Measurements from ENCODE around the gene P2RY11.

The P2RY11 gene

DNA sequence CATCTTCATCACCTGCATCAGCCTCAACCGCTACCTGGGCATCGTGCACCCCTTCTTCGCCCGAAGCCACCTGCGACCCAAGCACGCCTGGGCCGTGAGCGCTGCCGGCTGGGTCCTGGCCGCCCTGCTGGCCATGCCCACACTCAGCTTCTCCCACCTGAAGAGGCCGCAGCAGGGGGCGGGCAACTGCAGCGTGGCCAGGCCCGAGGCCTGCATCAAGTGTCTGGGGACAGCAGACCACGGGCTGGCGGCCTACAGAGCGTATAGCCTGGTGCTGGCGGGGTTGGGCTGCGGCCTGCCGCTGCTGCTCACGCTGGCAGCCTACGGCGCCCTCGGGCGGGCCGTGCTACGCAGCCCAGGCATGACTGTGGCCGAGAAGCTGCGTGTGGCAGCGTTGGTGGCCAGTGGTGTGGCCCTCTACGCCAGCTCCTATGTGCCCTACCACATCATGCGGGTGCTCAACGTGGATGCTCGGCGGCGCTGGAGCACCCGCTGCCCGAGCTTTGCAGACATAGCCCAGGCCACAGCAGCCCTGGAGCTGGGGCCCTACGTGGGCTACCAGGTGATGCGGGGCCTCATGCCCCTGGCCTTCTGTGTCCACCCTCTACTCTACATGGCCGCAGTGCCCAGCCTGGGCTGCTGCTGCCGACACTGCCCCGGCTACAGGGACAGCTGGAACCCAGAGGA, 2.6 kb downstream of the P2RY11 start:
- peak; percentile 79 for DNase-seq

DNA sequence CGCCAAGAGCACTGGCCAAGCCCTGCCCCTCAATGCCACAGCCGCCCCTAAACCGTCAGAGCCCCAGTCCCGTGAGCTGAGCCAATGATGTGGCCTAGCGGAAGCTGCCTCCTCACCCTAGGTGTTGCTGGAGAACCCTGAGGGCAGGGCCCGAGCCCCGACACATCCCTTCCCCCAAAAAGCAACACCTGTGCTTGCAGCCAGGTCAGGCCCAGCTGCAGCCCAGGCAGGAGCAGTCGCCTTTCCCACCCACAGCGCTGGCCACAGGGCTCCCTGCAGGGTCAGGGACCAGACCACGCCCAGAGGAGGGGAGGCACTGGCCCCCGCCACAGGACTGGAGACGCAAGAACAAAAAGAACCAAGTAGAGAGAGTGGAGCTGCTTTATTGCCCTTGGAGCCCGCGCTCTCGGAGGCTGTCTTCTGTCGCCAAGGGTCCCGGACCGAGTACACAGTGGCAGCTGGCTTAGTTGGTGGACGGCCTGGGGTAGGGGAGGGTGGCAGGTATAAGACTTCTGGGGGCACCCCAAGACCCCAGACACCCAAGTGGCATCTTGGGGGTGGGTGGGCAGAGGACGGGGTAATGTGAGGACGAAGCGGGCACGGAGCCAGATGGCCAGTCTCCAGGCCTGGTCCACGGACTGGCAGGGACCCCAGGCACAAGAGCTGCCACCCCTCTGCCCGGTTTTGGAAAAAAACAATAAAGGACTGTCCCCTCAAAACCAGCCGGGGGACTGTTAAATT, 3.3 kb downstream of the P2RY11 start:
- peak; percentile 82 for DNase-seq

DNA sequence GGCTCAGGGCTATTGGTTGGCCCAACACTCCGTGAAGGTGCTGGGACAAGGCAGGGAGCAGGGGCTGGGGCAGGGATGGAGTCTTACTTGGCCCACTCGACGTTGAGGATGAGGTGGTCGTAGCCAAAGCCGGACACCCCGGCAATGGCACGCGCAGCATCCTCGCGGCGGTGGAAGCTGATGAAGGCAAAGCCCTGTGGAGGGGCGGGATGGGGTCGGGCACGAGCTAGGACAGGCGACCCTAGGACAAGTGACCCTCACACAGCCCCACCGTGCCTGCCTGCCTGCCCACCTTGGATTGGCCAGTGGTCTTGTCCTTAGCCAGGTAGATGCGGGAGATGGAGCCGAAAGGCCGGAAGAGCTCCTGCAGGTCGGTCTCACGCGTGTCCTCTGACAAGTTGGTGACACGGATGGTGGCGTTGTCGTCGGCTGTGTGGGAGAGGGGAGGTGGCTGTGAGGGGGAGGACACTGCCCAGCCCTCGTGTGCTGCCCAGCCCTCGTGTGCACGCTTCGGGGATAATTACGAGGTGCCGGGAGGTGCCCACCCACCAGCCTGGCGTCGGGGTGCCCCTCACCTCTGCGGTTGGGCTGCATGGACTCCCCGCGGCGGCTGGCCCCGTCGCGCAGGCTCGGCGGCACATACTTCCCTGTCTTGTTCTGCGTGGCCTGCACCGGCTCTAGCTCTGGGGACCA, 4.0 kb downstream of the P2RY11 start:
- DNase-seq = peak; percentile 76

DNA sequence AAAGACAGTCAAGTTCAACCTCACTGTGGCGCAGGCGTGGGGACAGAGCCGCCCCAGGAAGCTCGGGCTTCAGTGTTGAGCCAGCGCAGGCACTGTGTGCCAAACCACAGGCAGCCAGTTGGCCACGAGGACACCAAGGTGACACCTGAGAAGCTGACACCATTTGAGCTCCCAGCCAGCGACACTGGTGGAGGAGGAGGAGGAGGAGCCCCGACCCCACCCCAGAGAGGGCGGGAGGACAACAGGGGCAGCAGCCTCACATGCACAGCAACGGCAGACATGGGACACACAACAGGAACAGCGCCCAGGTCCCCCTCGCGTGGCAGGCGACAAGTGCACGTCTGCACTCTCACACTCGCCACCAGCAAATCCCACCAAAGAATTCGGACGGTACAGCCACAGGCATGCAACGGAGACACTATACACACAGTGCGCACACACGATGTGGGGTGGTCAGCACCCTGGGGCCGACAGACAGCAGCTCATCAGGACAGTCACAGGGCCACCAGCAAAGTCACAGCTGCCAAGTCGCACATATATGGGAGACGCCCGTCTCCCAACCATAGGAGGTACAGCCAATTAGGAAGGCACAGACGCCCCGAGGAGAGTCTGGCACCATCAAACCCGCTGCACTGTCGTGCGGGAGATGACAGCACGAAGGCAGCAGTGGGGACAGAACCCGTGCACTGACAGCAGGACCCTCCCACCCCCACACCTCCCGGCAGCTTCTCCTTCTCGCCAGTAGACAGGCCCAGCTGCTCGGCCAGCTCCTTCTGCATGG, 4.8 kb downstream of the P2RY11 start:
- DNase-seq = no peak

DNA sequence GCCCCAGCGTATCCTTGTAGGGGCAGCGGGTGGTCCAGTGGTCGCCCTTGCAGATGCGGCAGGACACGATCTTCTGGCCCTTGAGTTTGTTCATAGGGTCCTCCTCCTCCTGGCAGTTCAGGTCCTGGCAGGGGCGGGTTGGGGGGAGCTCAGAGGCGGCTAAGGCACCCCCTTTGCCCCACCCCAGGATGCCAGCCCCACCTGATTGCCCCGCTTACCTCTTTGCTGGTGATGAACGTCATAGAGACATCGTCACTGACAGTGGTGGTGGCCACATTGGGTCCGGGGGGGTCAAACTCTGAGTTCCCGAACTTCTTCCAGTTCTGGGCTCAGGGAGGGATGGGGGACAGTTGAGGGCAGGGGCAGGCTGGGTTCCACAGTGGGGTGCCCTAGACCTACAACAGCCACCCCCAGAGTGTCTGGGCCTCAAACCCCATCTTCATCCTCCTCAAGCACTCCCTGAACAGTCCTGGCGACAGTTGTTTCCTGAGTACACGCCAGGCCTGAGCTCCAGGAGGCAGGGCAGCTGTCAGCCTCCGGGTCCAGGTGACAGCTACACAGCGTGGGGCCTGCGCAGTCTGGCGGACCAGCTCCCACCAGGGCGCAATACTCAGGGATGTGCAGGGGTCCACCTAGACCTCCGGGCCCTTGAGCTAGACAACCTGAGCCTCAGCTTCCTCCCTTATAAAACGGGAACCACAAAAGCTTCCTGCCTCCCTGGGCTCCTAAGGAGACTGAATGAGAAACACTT, 5.5 kb downstream of the P2RY11 start:
- DNase-seq = no peak

DNA sequence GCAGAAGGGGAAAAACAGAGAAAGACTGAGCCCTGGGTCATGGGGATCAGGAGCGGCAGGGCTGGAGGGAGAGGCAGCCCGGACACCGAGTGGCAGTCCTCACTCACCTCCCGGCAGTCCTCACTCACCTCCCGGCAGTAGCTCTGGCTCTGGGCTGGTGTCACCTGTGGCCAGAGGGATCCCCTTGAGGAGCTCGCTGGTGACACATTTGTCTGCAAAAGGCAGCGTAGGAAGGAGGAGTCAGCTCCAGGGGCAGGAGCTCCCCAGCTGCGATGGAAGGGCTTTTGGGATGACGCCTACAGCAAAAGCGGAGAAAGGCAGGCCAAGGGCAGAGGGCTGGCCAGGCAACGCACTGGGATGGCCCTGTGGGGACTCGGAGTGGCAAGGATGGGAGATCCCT, 7.5 kb downstream of the P2RY11 start:
- no peak for DNase-seq

DNA sequence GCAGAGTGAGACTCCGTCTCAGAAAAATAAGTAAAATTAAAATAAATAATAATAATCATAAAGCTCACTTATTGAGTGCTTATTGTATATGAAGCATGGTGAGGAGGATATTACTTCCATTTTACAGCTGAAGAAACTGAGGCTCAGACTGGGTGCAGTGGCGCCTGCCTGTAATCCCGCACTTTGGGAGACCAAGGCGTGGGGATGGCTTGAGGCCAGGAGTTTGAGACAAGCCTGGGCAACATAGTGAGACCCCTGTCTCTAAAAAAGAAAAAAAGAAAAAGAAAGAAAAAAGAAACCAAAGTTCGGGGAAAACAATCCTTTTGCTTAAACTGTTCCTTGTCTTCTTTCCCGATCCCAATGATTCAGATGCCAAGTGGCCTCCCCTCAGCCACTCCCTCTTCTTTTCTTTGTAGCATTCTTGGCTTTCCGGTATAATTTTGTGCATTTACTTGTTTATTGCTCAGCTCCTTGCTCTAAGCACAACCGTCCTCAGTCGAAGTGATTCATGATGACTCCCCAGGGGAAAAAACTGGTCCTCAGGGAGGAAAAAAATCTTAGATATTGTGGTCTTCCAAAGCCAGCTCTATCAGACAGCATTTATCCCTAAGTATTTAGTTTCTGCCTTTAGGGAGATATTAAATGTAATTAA, 9.2 kb downstream of the P2RY11 start:
- no peak for DNase-seq

DNA sequence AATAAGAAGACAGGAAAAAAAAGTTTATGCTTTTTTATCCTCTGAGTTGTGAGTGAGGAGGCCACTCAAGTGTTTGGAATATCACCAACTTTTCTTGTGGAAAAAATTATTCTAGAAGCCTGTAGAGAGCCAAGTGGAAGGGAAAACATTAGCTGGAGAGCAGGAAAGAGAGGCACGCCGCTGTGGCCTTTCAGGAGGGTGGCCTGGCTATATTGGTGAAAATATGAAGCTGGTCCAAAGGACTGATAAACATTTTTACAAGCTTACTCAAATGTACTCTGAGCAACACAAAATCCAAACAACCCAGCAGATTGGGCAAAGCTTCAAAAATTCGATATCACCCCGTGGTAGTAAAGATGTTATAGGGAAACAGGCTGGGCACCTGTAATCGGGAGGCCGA, 10.6 kb downstream of the P2RY11 start:
- DNase-seq = no peak

DNA sequence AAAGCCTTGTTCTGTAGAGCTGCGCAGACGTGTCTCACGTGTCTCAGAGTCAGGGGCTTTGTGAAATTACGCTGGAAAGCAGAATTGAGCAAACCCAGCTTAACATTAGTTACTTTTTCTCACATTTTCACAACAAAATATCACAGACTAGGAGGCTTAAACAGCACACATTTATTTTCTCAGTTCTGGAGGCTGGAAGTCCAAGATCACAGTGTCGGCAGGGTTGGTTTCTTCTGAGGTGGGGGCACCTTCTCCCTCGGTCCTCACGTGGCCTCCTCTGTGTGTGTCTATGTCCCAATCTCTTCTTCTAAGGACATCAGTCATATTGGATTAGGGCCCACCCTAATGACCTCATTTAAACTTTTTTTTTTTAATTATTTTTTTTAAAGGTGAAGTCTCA, 12.9 kb downstream of the P2RY11 start:
- DNase-seq = no peak

DNA sequence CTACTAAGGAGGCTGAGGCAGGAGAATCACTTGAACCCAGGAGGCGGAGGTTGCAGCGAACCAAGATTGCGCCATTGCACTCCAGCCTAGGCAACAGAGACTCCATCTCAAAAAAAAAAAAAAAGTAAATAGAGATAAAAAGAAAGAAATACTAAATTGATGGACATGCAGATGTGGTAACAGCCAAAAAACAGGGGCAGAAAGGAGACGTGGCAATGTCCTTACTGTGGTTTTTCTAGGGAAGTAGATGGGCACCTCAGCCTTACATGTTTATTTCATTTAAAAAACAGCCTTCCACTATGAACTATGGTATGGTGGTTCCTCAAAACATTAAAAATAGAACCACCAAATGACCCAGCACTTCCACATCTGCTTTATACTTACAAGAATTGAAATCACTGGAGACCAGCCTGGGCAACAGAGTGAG, 14.7 kb downstream of the P2RY11 start:
- no peak for DNase-seq

DNA sequence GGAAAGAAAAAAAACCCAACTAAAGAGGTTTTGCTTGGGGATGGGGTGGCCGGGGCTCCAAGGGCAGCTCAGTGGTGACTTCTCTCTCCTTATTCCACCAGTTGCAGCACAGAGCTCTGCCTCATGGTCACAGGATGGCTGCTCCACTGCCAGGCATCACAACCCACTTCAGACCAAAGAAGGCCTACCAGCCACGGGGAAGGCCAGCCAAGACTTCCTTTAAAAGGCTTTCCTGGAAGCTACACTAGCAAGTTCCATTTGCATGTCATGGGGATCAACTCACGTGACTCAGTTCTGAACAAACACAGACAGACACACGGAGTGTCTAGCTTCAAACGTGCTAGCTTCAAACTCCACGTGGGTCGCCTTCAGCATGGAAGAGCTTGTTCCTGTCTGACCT, 21.4 kb downstream of the P2RY11 start:
- DNase-seq = no peak

DNA sequence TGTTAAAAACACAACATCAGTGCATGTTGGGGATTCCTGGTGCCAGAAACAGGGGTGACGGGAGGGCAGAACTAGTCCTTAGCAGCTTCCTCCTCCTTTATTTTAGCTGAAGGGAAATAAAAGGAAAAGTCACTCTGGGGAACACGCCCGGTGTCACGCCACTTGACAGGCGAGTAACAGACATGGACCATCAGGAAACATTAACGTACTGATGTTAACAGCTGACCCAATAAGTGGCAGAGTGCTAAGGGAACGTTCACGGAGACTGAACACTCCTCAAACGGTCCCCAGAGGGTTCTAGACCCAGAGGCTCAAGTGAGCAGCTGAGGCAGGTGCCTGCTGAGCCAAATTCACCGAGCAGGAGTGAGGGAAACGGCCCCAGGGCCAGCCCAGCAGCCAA, 22.1 kb downstream of the P2RY11 start:
- no peak for DNase-seq

DNA sequence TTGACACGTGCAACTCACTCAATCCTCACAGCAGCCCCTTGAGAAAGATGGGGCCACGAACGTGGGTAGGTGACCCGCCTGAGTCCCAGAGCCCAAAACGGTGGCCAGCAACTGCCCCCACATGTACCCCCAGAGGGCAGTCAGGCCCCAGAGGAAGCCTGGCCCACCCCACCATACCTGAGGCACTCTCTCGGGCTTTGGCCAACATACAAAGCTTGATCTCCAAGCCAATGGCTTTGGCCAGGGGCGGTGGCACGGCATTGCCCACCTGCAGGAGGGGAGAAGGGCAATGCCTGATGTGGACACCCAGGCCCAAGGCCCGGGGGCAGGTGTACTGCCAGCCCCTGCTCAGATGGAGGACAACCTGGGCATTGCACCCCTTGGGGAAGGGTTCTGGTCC, 22.5 kb downstream of the P2RY11 start:
- no peak for DNase-seq

DNA sequence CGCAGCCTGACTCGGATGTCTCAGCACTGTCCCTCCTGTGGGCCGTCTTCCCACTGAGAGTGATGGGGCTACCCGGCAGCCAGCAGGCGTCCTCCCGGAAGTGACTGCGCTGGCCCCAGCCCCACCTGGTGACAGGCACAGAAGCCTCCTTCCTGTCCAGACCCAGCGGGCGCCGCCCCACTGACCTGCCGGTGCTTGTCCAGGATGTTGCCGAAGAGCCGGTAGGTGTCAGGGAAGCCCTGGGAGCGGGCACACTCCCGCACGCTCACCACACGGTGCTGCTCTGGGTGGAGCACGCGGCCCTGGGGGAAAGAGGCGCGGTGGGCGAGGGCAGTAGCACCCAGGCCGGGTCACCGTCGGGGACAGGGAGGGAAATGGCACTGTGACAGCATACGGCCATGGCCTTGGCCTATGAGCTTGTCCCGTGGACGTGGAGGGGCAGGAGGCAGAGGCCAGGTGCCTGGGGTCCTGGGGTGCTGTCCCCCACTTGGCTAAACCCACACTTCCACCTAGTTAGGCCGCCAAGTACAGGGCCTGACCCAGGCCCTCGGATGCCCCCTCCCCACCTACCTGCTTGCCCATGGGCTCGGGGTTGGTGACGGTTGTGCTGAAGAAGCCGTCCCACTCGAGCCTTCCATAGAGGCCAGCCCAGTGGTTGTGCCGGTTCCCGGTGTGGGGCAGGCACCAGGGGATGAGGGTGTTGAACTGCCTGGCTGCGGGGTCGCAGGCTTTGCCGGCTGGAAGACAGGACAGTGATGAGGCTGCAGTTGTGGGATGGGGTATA, 24.2 kb downstream of the P2RY11 start:
- DNase-seq = no peak

DNA sequence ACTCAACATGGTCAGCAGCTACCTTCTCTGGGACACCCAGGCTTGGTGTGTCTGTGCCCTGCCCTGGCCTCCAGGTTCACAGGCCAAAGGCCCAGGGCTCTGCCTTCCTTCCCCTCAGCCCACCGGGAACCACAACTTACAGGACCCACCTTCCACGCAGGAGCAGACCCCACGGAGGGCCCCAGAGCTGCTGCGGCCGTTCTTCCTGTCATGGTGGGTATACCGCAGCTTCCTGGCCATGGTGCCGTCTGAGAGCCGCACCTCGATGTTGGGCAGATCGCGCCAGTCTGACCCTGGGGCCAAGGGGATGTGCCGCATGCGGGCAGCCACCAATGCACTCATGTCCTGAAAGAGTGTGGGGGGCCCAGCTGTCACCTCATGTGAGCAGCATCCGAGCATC, 25.4 kb downstream of the P2RY11 start:
- no peak for DNase-seq

DNA sequence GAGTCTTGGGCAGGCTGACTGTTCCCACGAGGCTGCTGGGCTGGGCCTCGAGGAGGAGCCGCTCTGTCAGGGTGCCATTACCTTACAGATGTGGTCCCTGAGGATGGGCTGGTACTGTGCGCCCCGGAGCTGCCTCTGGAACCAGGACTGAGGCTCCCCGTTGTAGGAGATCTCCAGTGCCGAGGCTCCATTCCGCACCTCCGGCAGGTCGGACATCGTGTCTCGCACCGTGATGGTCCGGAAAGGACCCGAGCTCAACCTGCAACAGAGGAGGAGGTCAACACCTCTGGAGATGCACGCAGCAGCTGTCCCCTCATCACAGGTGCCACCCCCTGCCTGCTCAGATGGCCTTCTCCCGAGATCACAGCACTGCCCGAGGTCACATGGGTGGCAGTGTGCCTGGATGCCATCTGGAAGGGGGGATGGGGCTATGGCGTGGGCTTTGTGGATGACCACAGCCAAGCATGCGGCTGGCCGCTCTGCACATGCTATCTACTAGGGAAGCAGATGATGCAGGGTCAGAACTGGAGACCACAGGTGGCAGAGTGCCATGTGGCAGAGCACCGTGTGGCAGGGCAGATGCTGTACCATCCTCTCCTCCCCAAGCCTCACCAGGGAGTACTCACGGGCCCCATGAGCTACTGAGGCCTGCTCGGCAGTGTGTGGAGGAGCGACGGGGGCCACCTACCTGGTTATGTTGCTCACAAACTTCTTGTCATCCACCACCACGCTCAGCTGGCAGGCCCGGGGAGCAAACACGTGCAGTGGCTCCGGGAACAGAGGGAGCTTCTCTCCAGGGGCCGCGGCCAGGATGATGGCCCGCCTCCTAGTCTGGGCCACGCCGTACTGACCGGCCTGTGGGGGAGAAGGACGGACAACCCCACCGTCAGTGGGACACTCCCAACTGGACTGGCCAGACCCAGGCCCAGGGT, 26.5 kb downstream of the P2RY11 start:
- DNase-seq = no peak

DNA sequence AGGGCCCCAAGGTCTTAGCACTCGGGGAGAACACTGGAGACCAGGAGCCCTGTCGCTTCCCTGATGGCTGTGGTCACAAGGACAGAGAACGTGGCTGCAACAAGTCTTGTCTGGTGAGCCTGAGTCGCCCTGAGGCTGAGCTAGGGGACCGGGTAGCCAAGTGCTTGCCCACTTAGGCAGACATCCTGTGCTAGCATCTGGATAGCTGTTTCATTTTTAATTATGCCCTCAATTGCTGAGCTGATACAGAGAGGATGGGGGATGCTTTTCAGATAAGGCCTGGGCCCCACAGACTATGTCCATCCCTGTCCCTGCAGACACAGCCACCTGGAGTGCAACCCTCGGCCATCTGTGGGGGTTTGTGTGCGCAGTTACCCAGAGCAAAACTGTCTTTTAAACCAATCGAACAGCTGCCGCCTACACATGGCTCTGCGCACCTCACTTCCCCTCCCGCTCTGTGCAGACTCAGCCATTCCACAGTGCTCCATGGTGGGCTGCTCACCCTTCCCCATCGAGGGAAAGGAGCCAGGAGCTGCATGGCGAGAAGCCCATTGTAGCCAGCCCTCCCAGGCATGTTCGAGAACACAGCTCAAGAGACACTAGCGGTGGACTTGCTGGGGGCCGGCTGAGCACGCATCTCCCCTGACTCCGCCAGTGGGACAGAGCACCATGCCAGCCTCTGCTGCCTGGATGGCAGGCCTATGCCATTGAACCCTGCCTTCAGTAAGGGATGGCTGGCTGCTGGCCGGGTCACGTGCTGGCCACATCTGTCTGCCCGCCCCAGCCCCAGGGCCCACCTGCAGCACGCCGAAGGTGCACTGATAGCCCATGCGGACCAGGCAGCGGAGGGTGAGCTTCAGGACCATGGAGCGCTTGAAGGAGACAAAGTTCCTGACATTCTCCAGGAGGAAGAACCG, 27.6 kb downstream of the P2RY11 start:
- no peak for DNase-seq

DNA sequence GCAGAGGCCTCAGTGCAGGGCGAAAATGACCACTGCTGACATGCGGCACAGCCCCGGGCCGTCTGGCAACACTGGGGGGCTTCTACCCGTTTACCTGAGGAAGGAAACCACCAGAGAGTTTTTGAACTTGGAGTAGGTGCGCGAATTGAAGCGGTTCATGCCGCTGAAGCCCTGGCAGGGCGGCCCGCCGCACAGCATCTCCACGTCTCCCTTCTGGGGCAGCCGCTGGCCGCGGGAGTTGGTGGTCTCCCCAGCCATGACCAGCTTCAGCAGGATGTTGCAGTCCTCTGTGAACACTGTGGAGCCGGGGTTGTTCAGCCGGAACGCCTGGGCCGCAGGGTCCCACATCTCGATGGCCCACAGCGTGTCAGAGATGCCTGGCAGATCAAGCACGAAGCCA, 28.5 kb downstream of the P2RY11 start:
- no peak for DNase-seq

DNA sequence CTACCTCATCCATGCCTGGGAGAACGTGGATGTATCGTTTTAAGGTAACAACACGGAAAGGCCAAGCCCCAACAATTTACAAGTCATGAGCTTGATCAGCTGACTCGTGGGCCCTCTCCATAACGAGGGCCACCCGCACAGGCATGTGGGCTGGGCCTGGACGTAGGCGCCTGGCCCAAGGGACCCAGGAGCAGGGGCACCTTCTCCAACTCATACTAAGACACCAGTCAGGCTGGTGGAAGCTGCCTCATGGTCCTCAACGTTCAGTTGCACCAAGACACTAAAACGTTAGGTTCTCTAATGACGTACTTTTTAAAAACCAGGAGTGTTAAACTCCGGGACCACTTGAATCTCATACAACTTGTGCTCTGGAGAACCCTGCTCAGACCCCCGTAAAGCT, 30.0 kb downstream of the P2RY11 start:
- no peak for DNase-seq
